GM12801 (cell line): Measurements from ENCODE around the gene USP28.

Experiments used
- CTCF ChIP-seq: IDR thresholded peaks from one replicate; pipeline ENCODE4 v1.5.1; 2011; ENCODE audit warnings: control low read depth; ENCODE audit not compliant: insufficient read length; ENCODE audit errors: extremely low read depth

USP28 gene

GRCh38 chr11:113884361-113884836 lies 9.0 kb upstream of the USP28 start:
- no peak for TF ChIP-seq CTCF

GRCh38 chr11:113881856-113882255 lies 6.5 kb upstream of the USP28 start:
- TF ChIP-seq CTCF, result no peak

GRCh38 chr11:113880971-113881370 lies 5.6 kb upstream of the USP28 start:
- TF ChIP-seq CTCF, result no peak

- no peak for TF ChIP-seq CTCF
Observed at GRCh38 chr11:113877670-113878055, 2.3 kb upstream of the USP28 start.

- TF ChIP-seq CTCF, result no peak
Observed at GRCh38 chr11:113876798-113877669, 1.7 kb upstream of the USP28 start.

GRCh38 chr11:113876074-113876797 lies 864 bp upstream of the USP28 start:
- TF ChIP-seq CTCF, result no peak

- TF ChIP-seq CTCF, result no peak
Observed at GRCh38 chr11:113874581-113875233, 665 bp downstream of the USP28 start.
